IMR-90 (cell line): ENCODE data around the gene VMO1. TPM values are rescaled to one million over a fixed set of nuclear protein-coding genes. Genes with fewer than 3 reads are reported as not detected.
A peak's percentile ranks its signal among the peaks of the same experiment; 100 is the strongest.

Source experiments
- ATAC-seq: fragments of 200-7000 bp; cut with Tn5 transposase; 2 replicates; pipeline ENCODE4 v1.9.1; 2020; ENCODE audit warnings: low read depth, mild to moderate bottlenecking, moderate library complexity
- BruUV-seq: library from RNA; stranded (reverse); fragments of 400-500 nt; replicated peaks from 2 replicates; lab custom pipeline; 2021; lab: Mats Ljungman, UMichigan
- CTCF ChIA-PET: fragments of 300-600 bp; formaldehyde crosslinking; extraction: SDS; loops from one replicate; lab custom pipeline; 2021; ENCODE audit warnings: antibody characterized with exemption; lab: Yijun Ruan, JAX
- POLR2A ChIA-PET: fragments of 300-600 bp; sonication (Branson Sonifier 250); formaldehyde crosslinking; loops from one replicate; lab custom pipeline; 2022; ENCODE audit warnings: antibody characterized with exemption; ENCODE audit not compliant: unreplicated experiment; lab: Charles Lee
- DNase-seq: peaks from one replicate; pipeline ENCODE4 v3.0.0; 2013
- H2AFZ ChIP-seq: replicated peaks from 2 replicates; pipeline ENCODE3; 2013; ENCODE audit warnings: low read length, mild to moderate bottlenecking; ENCODE audit not compliant: poor library complexity
- H2AK5ac ChIP-seq: 2 replicates; pipeline ENCODE4 v1.6.1; 2013; ENCODE audit warnings: low read depth, low read length, inconsistent platforms
- H2AK9ac ChIP-seq: replicated peaks from 2 replicates; pipeline ENCODE3; 2013; ENCODE audit warnings: mild to moderate bottlenecking, low read depth, low read length, moderate library complexity; ENCODE audit not compliant: poor library complexity
- H2BK120ac ChIP-seq: 2 replicates; pipeline ENCODE4 v1.6.1; 2013; ENCODE audit warnings: low read depth, low read length, inconsistent platforms
- H2BK15ac ChIP-seq: 3 replicates; pipeline ENCODE4 v1.6.1; 2013; ENCODE audit warnings: low read depth, low read length, inconsistent platforms
- H2BK20ac ChIP-seq: 2 replicates; pipeline ENCODE4 v1.6.1; 2013; ENCODE audit warnings: low read depth, mild to moderate bottlenecking, inconsistent platforms, low read length, moderate library complexity
- H2BK5ac ChIP-seq: 2 replicates; pipeline ENCODE4 v1.6.1; 2013; ENCODE audit warnings: mild to moderate bottlenecking, low read depth, low read length, inconsistent platforms; ENCODE audit not compliant: poor library complexity, severe bottlenecking
- H3K14ac ChIP-seq: replicated peaks from 2 replicates; pipeline ENCODE4 v1.6.1; 2013; ENCODE audit warnings: low read depth, low read length, inconsistent platforms
- H3K18ac ChIP-seq: 2 replicates; pipeline ENCODE4 v1.6.1; 2013; ENCODE audit warnings: low read depth, low read length, control low read depth
- H3K23ac ChIP-seq: 2 replicates; pipeline ENCODE4 v1.6.1; 2013; ENCODE audit warnings: low read depth, low read length, inconsistent platforms
- H3K27ac ChIP-seq: 2 replicates; pipeline ENCODE4 v1.5.1; 2013; ENCODE audit warnings: mild to moderate bottlenecking, control low read depth, low read length; ENCODE audit not compliant: insufficient read depth
- H3K27me3 ChIP-seq: 2 replicates; pipeline ENCODE4 v1.6.1; 2013; ENCODE audit warnings: low read length; ENCODE audit not compliant: control insufficient read depth, insufficient read depth
- H3K36me3 ChIP-seq: 2 replicates; pipeline ENCODE4 v1.6.1; 2013; ENCODE audit warnings: low read length, mixed read lengths; ENCODE audit not compliant: control insufficient read depth, insufficient read depth
- H3K4ac ChIP-seq: 2 replicates; pipeline ENCODE4 v1.6.1; 2013; ENCODE audit warnings: low read depth, low read length, inconsistent platforms
- H3K4me1 ChIP-seq: 2 replicates; pipeline ENCODE4 v1.6.1; 2013; ENCODE audit warnings: low read length, mixed read lengths; ENCODE audit not compliant: control insufficient read depth, insufficient read depth
- H3K4me2 ChIP-seq: 2 replicates; pipeline ENCODE4 v1.6.1; 2013; ENCODE audit warnings: low read depth, mild to moderate bottlenecking, control low read depth, low read length, moderate library complexity
- H3K4me3 ChIP-seq: 2 replicates; pipeline ENCODE4 v1.5.1; 2013; ENCODE audit warnings: low read depth, mild to moderate bottlenecking, control low read depth, low read length, moderate library complexity; ENCODE audit not compliant: insufficient read depth
- H3K56ac ChIP-seq: 2 replicates; pipeline ENCODE4 v1.6.1; 2013; ENCODE audit warnings: low read length, inconsistent platforms; ENCODE audit not compliant: insufficient read depth; ENCODE audit errors: extremely low read depth
- H3K79me1 ChIP-seq, 2 experiments: 2 replicates each; pipeline ENCODE4 v1.6.1; 2013; ENCODE audit warnings: low read length in 2 of 2, inconsistent platforms in 1 of 2, low read depth in 1 of 2
- H3K9ac ChIP-seq: 2 replicates; pipeline ENCODE4 v1.6.1; 2013; ENCODE audit warnings: low read depth, low read length, control low read depth
- H3K9me1 ChIP-seq: 2 replicates; pipeline ENCODE4 v1.6.1; 2013; ENCODE audit warnings: low read length, inconsistent platforms; ENCODE audit not compliant: insufficient read depth
- H3K9me3 ChIP-seq: 2 replicates; pipeline ENCODE4 v1.6.1; 2013; ENCODE audit warnings: low read length; ENCODE audit not compliant: control insufficient read depth, insufficient read depth
- H4K20me1 ChIP-seq: 2 replicates; pipeline ENCODE4 v1.6.1; 2013; ENCODE audit warnings: low read length, inconsistent platforms; ENCODE audit not compliant: insufficient read depth
- H4K5ac ChIP-seq: 2 replicates; pipeline ENCODE4 v1.6.1; 2013; ENCODE audit warnings: mild to moderate bottlenecking, low read depth, low read length, control low read depth
- H4K8ac ChIP-seq, 2 experiments: 2 replicates each; pipeline ENCODE4 v1.6.1; 2013; ENCODE audit warnings: low read depth in 2 of 2, low read length in 2 of 2, control low read depth in 1 of 2, inconsistent platforms in 1 of 2
- H4K91ac ChIP-seq: 2 replicates; pipeline ENCODE4 v1.6.1; 2013; ENCODE audit warnings: low read depth, low read length, inconsistent platforms; ENCODE audit not compliant: insufficient read depth
- MAZ ChIP-seq: IDR thresholded peaks from 2 replicates; pipeline ENCODE4 v1.6.1; 2012; ENCODE audit warnings: low read depth, mild to moderate bottlenecking, low read length, improper control_type of control experiment, moderate library complexity, borderline replicate concordance
- RCOR1 ChIP-seq: IDR thresholded peaks from 2 replicates; pipeline ENCODE4 v1.6.1; 2012; ENCODE audit warnings: mild to moderate bottlenecking, low read length, improper control_type of control experiment; ENCODE audit not compliant: insufficient replicate concordance
- WGBS, 2 experiments: methylation state at CpG; one replicate each; pipeline versions ENCODE4 v1.1.5 to v1.1.7; 2013; ENCODE audit warnings: missing lambda C conversion rate in 2 of 2; ENCODE audit not compliant: insufficient read length in 1 of 2; ENCODE audit errors: extremely low coverage in 2 of 2; 5-methylcytosine and 5-hydroxymethylcytosine counted together
- dilution Hi-C: fragments of 300-500 bp; cut with HindIII; formaldehyde crosslinking; loops from one replicate; pipeline ENCODE4 v1.14.3; 2018; ENCODE audit warnings: low sequenced_read_pairs; ENCODE audit not compliant: unreplicated experiment
- in situ Hi-C: fragments of 300-500 bp; cut with MboI; formaldehyde crosslinking; loops from 3 replicates; pipeline ENCODE4 v1.14.3; 2019; ENCODE audit warnings: low sequenced_read_pairs, inconsistent platforms, mixed read lengths
- intact Hi-C: fragments of 100-400 bp; cut with micrococcal nuclease; formaldehyde crosslinking; loops from 2 replicates; pipeline ENCODE4 v1.10.0; 2022
- polyA plus RNA-seq, 3 experiments: library from polyadenylated mRNA; depleted of rRNA; stranded (reverse); fragments of >200 nt; gene quantifications; 2 replicates each; pipeline ENCODE4 v1.2.3, GENCODE V29; 2012; ENCODE audit warnings: low replicate concordance in 1 of 3
- total RNA-seq: library from RNA; depleted of rRNA; stranded (reverse); fragments of >200 nt; gene quantifications from 2 replicates; pipeline ENCODE4 v1.2.3, GENCODE V29; 2012
- TF ChIP-seq, protein P1 (sequence below): fragments of 150-350 bp; IDR thresholded peaks from 2 replicates; pipeline ENCODE4 v1.6.1; 2017; ENCODE audit warnings: mild to moderate bottlenecking, antibody characterized with exemption, low read length, low read depth

The VMO1 gene
- total and polyA plus RNA-seq, 2 of the 4 experiments (the other 2 are of a cell fraction): 0.14 TPM; not detected in 1

DNA sequence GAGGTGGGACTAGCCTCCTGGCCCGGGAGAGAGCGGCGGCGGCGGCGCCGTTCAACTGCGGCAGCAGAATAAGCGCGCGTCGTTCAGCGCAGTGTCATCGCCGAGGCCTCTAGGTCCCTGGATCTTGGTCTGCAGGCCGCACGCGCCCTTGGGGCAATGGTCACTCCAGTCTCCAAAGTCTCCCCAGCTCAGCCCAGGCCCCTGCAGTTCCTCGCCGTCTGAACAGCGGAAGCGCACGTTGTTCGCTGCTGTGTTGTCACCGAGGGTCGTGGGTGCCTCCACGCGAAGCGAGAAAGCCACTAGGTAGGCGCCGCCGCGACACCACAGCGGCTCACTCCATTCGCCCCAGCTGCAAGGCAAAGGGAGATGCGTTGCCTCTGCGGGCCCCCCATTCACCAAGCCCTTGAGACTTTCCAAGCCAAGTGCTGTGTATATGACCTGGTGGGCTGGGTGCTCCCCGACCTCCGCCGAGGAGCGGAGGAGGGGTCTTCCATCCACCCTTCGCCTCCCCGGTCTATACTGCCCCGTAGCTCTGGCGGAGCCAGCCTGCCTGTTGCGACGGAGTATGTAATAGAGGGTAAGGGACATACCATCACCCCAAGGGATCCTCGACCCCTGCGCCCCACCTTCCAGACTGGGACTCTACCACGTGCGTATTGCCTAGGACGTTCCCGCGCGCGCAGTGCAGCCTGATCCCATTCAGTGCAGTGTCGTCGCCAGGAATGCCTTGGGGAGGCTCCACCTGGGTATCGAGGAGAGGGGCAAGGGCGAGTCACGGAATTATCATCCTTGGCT, 656 bp downstream of the VMO1 start (continued):
- no peak for TF ChIP-seq MAZ

DNA sequence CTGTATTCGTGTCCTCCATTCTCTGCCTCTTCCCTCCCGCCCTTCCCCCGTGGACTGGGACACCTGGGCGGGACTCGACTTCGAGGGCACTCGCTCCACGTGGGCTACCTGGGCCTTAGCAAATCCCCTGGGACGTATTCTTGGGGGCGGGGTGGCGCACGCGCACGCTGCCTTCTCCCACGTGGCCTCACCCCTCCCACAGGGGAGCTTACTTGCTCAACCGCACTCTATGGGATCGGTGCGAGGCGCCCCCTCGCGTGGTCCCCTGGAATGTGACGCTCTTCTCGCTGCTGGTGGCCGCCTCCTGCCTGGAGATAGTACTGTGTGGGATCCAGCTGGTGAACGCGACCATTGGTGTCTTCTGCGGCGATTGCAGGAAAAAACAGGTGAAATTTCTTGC, 3.5 kb downstream of the VMO1 start:
- Histone ChIP-seq H3K27me3 (peaks cover 56% of the 10 kb centered on the region), H2AK9ac (no peak overlapping the region), H3K56ac (no peak overlapping the region), H3K4me2 (no peak overlapping the region), H3K14ac (no peak overlapping the region), H2BK5ac (no peak overlapping the region), H3K18ac (no peak overlapping the region), H2BK120ac (no peak overlapping the region), H3K27ac (no peak overlapping the region), H4K8ac (no peak overlapping the region), H4K20me1 (no peaks in the 10 kb centered on the region), H3K4ac (no peak overlapping the region), H3K9ac (no peak overlapping the region), H3K4me3 (no peak overlapping the region), H2BK15ac (no peak overlapping the region), H4K5ac (no peak overlapping the region), H2AK5ac (no peak overlapping the region), H4K91ac (no peak overlapping the region), H3K79me1 (no peaks in the 10 kb centered on the region), H3K9me1 (no peaks in the 10 kb centered on the region), H2AFZ (peak overlapping the region; percentile 70), H2BK20ac (no peak overlapping the region), H3K4me1 (peaks cover 7% of the 10 kb centered on the region; the same call in 1 of the 2 replicates), H3K36me3 (no peaks in the 10 kb centered on the region), H3K23ac (no peak overlapping the region), H3K9me3 (no peaks in the 10 kb centered on the region)
- no TSS peak for BruUV-seq
- 60% methylated on average over 1 of the region's 28 CpGs; no CpG with 5 or more reads in 1 of the 2 experiments for WGBS, 2 experiments
- in situ Hi-C loops: no loop called here
- intact Hi-C loops: no loop called here
- no peak for ATAC-seq
- DNase-seq: no peak
- dilution Hi-C loops: no loop called here
- POLR2A ChIA-PET: no interaction called here
- TF ChIP-seq, protein P1, sequence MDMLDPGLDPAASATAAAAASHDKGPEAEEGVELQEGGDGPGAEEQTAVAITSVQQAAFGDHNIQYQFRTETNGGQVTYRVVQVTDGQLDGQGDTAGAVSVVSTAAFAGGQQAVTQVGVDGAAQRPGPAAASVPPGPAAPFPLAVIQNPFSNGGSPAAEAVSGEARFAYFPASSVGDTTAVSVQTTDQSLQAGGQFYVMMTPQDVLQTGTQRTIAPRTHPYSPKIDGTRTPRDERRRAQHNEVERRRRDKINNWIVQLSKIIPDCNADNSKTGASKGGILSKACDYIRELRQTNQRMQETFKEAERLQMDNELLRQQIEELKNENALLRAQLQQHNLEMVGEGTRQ: peak; percentile 25; the same call in 1 of the 2 replicates
- no peak for TF ChIP-seq RCOR1
- CTCF ChIA-PET: no interaction called here
